Measurements from ENCODE around the gene KLF12. TPM values are rescaled to one million over a fixed set of nuclear protein-coding genes. Genes with fewer than 3 reads are reported as not detected.

The KLF12 gene
- total RNA-seq, 4 donors from 2014 or later: 0.64 to 4.0 (median 1.4) TPM

DNA sequence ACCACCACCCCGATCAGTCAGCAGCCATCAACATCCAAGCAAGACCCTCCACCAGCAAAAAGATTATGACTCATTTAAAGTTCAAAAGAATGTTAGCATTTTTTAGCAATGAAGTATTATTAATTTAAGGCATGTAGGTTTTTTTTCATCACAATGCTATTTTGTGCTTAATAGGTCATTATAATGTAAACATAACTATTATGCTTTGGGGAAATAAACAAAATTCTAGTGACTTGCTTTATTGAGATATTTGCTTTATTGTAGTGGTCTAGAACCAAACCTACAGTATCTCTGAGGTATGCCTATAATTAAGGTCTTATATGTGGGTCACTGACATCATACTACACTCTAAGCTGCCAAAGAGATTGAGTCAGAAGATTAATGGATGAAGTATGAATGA lies 20.0 kb downstream of the KLF12 start:
- H3K9me3 ChIP-seq: peaks cover 0 to 8% (median 0%) of the 10 kb centered on the region in 3 donors
- WGBS, 2 donors: 88 to 100% methylated on average over 1 of the region's 1 CpG
- DNase-seq: no peak
- H3K36me3 ChIP-seq: no peaks in the 10 kb centered on the region
- no peak overlapping the region for H3K27ac ChIP-seq
- H3K4me1 ChIP-seq: peaks cover 0 to 15% (median 0%) of the 10 kb centered on the region in 3 donors
- intact Hi-C loops (cut with DNase I): no loop called here
- no peaks in the 10 kb centered on the region for H3K27me3 ChIP-seq
- H3K4me3 ChIP-seq: no peak overlapping the region
- TF ChIP-seq CTCF (IDR thresholded peaks at IDR 0.05) (no peak), POLR2A (IDR thresholded peaks at IDR 0.05) (no peak)

DNA sequence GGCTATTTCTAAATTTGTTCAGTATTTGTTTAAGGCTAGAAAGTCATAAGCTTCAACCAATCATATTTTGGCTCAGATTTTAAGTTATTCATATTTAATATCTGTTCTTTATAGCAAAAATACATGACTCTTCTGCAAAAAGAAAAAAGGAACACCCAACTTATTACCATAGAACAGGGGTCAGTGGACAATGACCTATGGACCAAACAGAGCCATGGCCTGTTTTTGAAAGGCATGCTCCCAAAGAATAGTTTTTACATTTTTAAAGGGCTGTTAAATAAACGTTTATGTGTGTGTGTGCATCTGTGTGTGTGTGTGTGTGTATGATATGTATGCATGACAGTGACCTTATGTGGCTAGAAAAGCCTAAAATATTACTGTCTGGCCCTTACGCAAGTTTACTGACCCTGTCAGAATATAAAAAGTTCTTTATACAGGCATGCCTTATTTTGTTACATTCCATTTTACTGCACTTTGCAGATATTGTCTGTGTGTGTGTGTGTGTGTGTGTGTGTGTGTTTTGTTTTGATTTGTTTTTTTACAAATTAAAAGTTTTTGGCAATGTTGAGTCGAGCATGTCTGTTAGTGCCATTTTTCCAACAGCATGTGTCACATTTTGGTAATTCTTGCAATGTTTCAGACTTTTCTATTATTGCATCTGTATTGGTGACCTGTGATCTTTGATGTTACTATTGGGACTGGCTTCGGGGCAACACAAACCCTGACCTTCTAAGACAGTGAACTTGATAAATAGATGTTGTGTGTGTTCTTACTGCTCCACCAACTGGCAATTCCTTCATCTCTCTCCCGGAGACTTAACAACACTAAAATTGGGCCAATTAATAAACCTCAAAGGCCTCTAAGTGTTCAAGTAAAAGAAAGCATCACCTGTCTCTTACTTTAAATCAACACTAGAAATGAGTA lies 22.0 kb downstream of the KLF12 start:
- intact Hi-C loops (cut with DNase I): no loop called here
- H3K9me3 ChIP-seq: no peaks in the 10 kb centered on the region
- no peak for DNase-seq
- no peak overlapping the region for H3K27ac ChIP-seq
- no peaks in the 10 kb centered on the region for H3K27me3 ChIP-seq
- no peak for TF ChIP-seq CTCF (IDR thresholded peaks at IDR 0.05)
- TF ChIP-seq POLR2A (IDR thresholded peaks at IDR 0.05): no peak
- H3K36me3 ChIP-seq: no peaks in the 10 kb centered on the region
- H3K4me3 ChIP-seq: no peak overlapping the region
- peaks cover 0 to 15% (median 0%) of the 10 kb centered on the region in 3 donors for H3K4me1 ChIP-seq
- WGBS, 2 donors: 50 to 53% methylated on average over 5 of the region's 5 CpGs

GRCh38 chr13:74111399-74111798 lies 22.8 kb downstream of the KLF12 start:
- Histone ChIP-seq H3K36me3 (no peaks in the 10 kb centered on the region), H3K27ac (no peak overlapping the region), H3K4me1 (peaks cover 0 to 15% (median 0%) of the 10 kb centered on the region in 3 donors), H3K4me3 (no peak overlapping the region), H3K27me3 (no peaks in the 10 kb centered on the region), H3K9me3 (no peaks in the 10 kb centered on the region)
- TF ChIP-seq POLR2A (IDR thresholded peaks at IDR 0.05) (no peak), CTCF (IDR thresholded peaks at IDR 0.05) (no peak)
- no peak for DNase-seq
- intact Hi-C loops (cut with DNase I): no loop called here

- Histone ChIP-seq H3K27ac (no peak overlapping the region), H3K9me3 (no peaks in the 10 kb centered on the region), H3K4me1 (peaks cover 0 to 12% (median 0%) of the 10 kb centered on the region in 3 donors), H3K27me3 (no peaks in the 10 kb centered on the region), H3K36me3 (no peaks in the 10 kb centered on the region), H3K4me3 (no peak overlapping the region)
- no peak for TF ChIP-seq CTCF (IDR thresholded peaks at IDR 0.05)
- intact Hi-C loops (cut with DNase I): no loop called here
- DNase-seq: no peak
- WGBS, 2 donors: 47 to 65% methylated on average over 4 of the region's 4 CpGs
Measured at GRCh38 chr13:74110053-74110452, 24.2 kb downstream of the KLF12 start.

- Histone ChIP-seq H3K4me3 (no peak overlapping the region), H3K4me1 (peaks cover 0 to 7% (median 0%) of the 10 kb centered on the region in 3 donors), H3K27me3 (no peaks in the 10 kb centered on the region), H3K36me3 (no peaks in the 10 kb centered on the region), H3K27ac (no peak overlapping the region), H3K9me3 (no peaks in the 10 kb centered on the region)
- WGBS, 2 donors: 88 to 91% methylated on average over 3 of the region's 3 CpGs
- TF ChIP-seq POLR2A (IDR thresholded peaks at IDR 0.05) (no peak), CTCF (IDR thresholded peaks at IDR 0.05) (no peak)
- no peak for DNase-seq
- intact Hi-C loops (cut with DNase I): no loop called here
Measured at GRCh38 chr13:74107598-74107997, 26.6 kb downstream of the KLF12 start.

All from esophagus squamous epithelium (tissue), 5 donors.